HG02973 (cell line): Measurements from ENCODE around the gene MLST8.
A peak's percentile ranks its signal among the peaks of the same experiment; 100 is the strongest.

Source experiments
- ATAC-seq: cut with Tn5 transposase; IDR thresholded peaks from one replicate; pipeline ENCODE4 v1.9.1; 2021; ENCODE audit warnings: moderate library complexity; ENCODE audit not compliant: unreplicated experiment

Gene MLST8

GRCh38 chr16:2205104-2205966, at the start of gene MLST8:
Gene MLST8, plus strand, starts transcription at chr16:2205454. Its CDS starts 632 bp downstream, at chr16:2206086.
- ATAC-seq = peak; percentile 62

GRCh38 chr16:2155977-2156848, 49.0 kb upstream of the MLST8 start:
- ATAC-seq = no peak

- no peak for ATAC-seq
These were observed 48.4 kb upstream of the MLST8 start for GRCh38 chr16:2156849-2157224.

GRCh38 chr16:2157480-2158261, 47.6 kb upstream of the MLST8 start:
- no peak for ATAC-seq

GRCh38 chr16:2158262-2158638, 47.0 kb upstream of the MLST8 start:
- no peak for ATAC-seq

- ATAC-seq = no peak
These were observed 45.9 kb upstream of the MLST8 start for GRCh38 chr16:2159175-2159838.

- no peak for ATAC-seq
These were observed 44.2 kb upstream of the MLST8 start for GRCh38 chr16:2160915-2161551.

GRCh38 chr16:2161911-2162310, 43.3 kb upstream of the MLST8 start:
- no peak for ATAC-seq

- ATAC-seq = no peak
These were observed 42.6 kb upstream of the MLST8 start for GRCh38 chr16:2162676-2163118.

GRCh38 chr16:2163211-2163881, 41.9 kb upstream of the MLST8 start:
- ATAC-seq = no peak

- ATAC-seq = no peak
These were observed 39.4 kb upstream of the MLST8 start for GRCh38 chr16:2165861-2166260.

- no peak for ATAC-seq
These were observed 38.8 kb upstream of the MLST8 start for GRCh38 chr16:2166263-2167067.

GRCh38 chr16:2167068-2167638, 38.1 kb upstream of the MLST8 start:
- no peak for ATAC-seq

GRCh38 chr16:2170080-2170479, 35.2 kb upstream of the MLST8 start:
- ATAC-seq = no peak

GRCh38 chr16:2170587-2171435, 34.4 kb upstream of the MLST8 start:
- no peak for ATAC-seq

GRCh38 chr16:2171601-2172178, 33.6 kb upstream of the MLST8 start:
- no peak for ATAC-seq

- no peak for ATAC-seq
These were observed 32.4 kb upstream of the MLST8 start for GRCh38 chr16:2172688-2173335.
